GM12878 (cell line): ENCODE results near the gene AGBL4. TPM values are rescaled to one million over a fixed set of nuclear protein-coding genes. Genes with fewer than 3 reads are reported as not detected.

Experiments
- ATAC-seq: fragments of 200-7000 bp; cut with Tn5 transposase; 3 replicates; pipeline ENCODE4 v1.9.1; 2020; ENCODE audit warnings: mild to moderate bottlenecking, moderate library complexity
- BruUV-seq: library from RNA; stranded (reverse); fragments of 400-500 nt; replicated peaks from 2 replicates; lab custom pipeline; 2021; lab: Mats Ljungman, UMichigan
- CTCF ChIA-PET: fragments of 300-600 bp; sonication (Branson Sonifier 250); formaldehyde crosslinking; extraction: SDS; loops from one replicate; lab custom pipeline; 2021; ENCODE audit warnings: inconsistent platforms; lab: Yijun Ruan, JAX
- POLR2A ChIA-PET: fragments of 350-600 bp; formaldehyde crosslinking; extraction: SDS; loops from one replicate; lab custom pipeline; 2021; ENCODE audit warnings: inconsistent platforms; lab: Charles Lee
- RAD21 ChIA-PET: fragments of 300-600 bp; sonication (Branson Sonifier 250); formaldehyde crosslinking; loops from one replicate; lab custom pipeline; 2023; ENCODE audit warnings: antibody characterized with exemption; ENCODE audit not compliant: unreplicated experiment; lab: Charles Lee
- SMC1A ChIA-PET: fragments of 300-600 bp; sonication (Branson Sonifier 250); formaldehyde crosslinking; loops from one replicate; lab custom pipeline; 2023; ENCODE audit not compliant: unreplicated experiment, uncharacterized antibody; lab: Charles Lee
- DNase-seq: peaks from one replicate; pipeline ENCODE4 v3.0.0-alpha.2; 2011; ENCODE audit warnings: low read depth, low spot score
- FAIRE-seq: peaks from 3 replicates; lab custom pipeline; 2011; peaks lifted over from hg19 to GRCh38; lab: Jason Lieb, UNC
- H2AFZ ChIP-seq: 2 replicates; pipeline ENCODE4 v1.6.0; 2011; ENCODE audit warnings: low read depth, low read length, control low read depth; ENCODE audit not compliant: control insufficient read depth
- H3K27ac ChIP-seq: 2 replicates; pipeline ENCODE4 v1.5.1; 2011; ENCODE audit warnings: control low read depth; ENCODE audit not compliant: control insufficient read depth, insufficient read depth
- H3K27me3 ChIP-seq, 2 experiments: replicated peaks in 1 of 2; 2 replicates each; pipeline versions ENCODE4 v1.6.0 to v1.6.1; 2011; ENCODE audit warnings: low read length in 1 of 2; ENCODE audit not compliant: control insufficient read depth in 2 of 2, insufficient read depth in 2 of 2
- H3K36me3 ChIP-seq, 2 experiments: 2 replicates each; pipeline ENCODE4 v1.5.1; 2011; ENCODE audit warnings: low read length in 1 of 2; ENCODE audit not compliant: control insufficient read depth in 2 of 2, insufficient read depth in 2 of 2
- H3K4me1 ChIP-seq: 2 replicates; pipeline ENCODE4 v1.6.1; 2011; ENCODE audit warnings: mild to moderate bottlenecking, low read length, moderate library complexity, mixed read lengths; ENCODE audit not compliant: control insufficient read depth, insufficient read depth
- H3K4me2 ChIP-seq: 2 replicates; pipeline ENCODE4 v1.6.0; 2011; ENCODE audit warnings: control low read depth; ENCODE audit not compliant: control insufficient read depth, insufficient read depth
- H3K4me3 ChIP-seq: fragments of 200-600 bp; sonication (generic); 2 replicates; pipeline ENCODE4 v1.5.1; 2016
- H3K79me2 ChIP-seq: 2 replicates; pipeline ENCODE4 v1.6.0; 2011; ENCODE audit warnings: low read length; ENCODE audit not compliant: control insufficient read depth, insufficient read depth
- H3K9ac ChIP-seq: 2 replicates; pipeline ENCODE4 v1.8.0; 2011; ENCODE audit warnings: low read length, control low read depth, mixed read lengths; ENCODE audit not compliant: control insufficient read depth, insufficient read depth
- H3K9me3 ChIP-seq: replicated peaks from 3 replicates; pipeline ENCODE4 v1.5.1; 2011; ENCODE audit warnings: mild to moderate bottlenecking, low read length; ENCODE audit not compliant: control insufficient read depth, insufficient read depth
- H4K20me1 ChIP-seq: 2 replicates; pipeline ENCODE4 v1.6.0; 2011; ENCODE audit not compliant: control insufficient read depth, insufficient read depth
- CBX5 ChIP-seq: sonication (generic); IDR thresholded peaks from 2 replicates; pipeline ENCODE4 v1.6.1; 2016; ENCODE audit warnings: low read depth, moderate library complexity, mild to moderate bottlenecking, inconsistent platforms
- E4F1 ChIP-seq: fragments of 450-650 bp; IDR thresholded peaks from 2 replicates; pipeline ENCODE4 v1.6.1; 2018; ENCODE audit warnings: borderline replicate concordance, mild to moderate bottlenecking; ENCODE audit not compliant: partially characterized antibody
- HDGF ChIP-seq: fragments of 450-650 bp; IDR thresholded peaks from 2 replicates; pipeline ENCODE4 v1.6.1; 2016; ENCODE audit warnings: antibody characterized with exemption
- PKNOX1 ChIP-seq: fragments of 450-650 bp; IDR thresholded peaks from 2 replicates; pipeline ENCODE4 v1.6.1; 2016; ENCODE audit warnings: mild to moderate bottlenecking
- SIN3A ChIP-seq: IDR thresholded peaks from 2 replicates; pipeline ENCODE4 v1.6.1; 2012; ENCODE audit warnings: low read depth, low read length, improper control_type of control experiment
- TARDBP ChIP-seq: IDR thresholded peaks from 2 replicates; pipeline ENCODE4 v1.6.1; 2016; ENCODE audit warnings: borderline replicate concordance
- TCF7 ChIP-seq: IDR thresholded peaks from 2 replicates; pipeline ENCODE4 v1.6.1; 2014; ENCODE audit warnings: antibody characterized with exemption, borderline replicate concordance
- ZBTB4 ChIP-seq: fragments of 450-650 bp; formaldehyde crosslinking; IDR thresholded peaks from 2 replicates; pipeline ENCODE4 v1.4.0; 2022; ENCODE audit warnings: mild to moderate bottlenecking, moderate library complexity
- ZNF592 ChIP-seq: fragments of 450-650 bp; IDR thresholded peaks from 2 replicates; pipeline ENCODE4 v1.6.1; 2017; ENCODE audit warnings: mild to moderate bottlenecking, moderate library complexity
- ZNF622 ChIP-seq: fragments of 450-650 bp; IDR thresholded peaks from 2 replicates; pipeline ENCODE4 v1.6.1; 2017; ENCODE audit warnings: mild to moderate bottlenecking, inconsistent platforms
- WGBS: methylation state at CpG from one replicate; pipeline ENCODE4 v1.1.6; 2016; ENCODE audit warnings: low lambda C conversion rate; ENCODE audit not compliant: insufficient replicate concordance, insufficient coverage; ENCODE audit errors: missing lambda C conversion rate; 5-methylcytosine and 5-hydroxymethylcytosine counted together
- in situ Hi-C: fragments of 300-500 bp; cut with MboI; formaldehyde crosslinking; loops from 9 replicates; pipeline ENCODE4 v1.14.3; 2018; ENCODE audit warnings: mixed read lengths
- intact Hi-C: fragments of 100-400 bp; cut with micrococcal nuclease; formaldehyde crosslinking; loops from one replicate; pipeline ENCODE4 v1.14.2; 2022; ENCODE audit not compliant: unreplicated experiment
- polyA plus RNA-seq, 11 experiments: library from polyadenylated mRNA; depleted of rRNA in 4 of 11; unstranded in 6 of 11; stranded (reverse) in 5 of 11; fragments of >200 nt; fragmentation: Nextera tagmentation in 4 of 11; fragmentation: Illumina TruSeq in 1 of 11; extraction: Ambion mirVana in 4 of 11; extraction: Trizol in 1 of 11; gene quantifications; 1 replicate in 1 of 11; 2 replicates in 10 of 11; pipeline versions ENCODE4 v1.2.1 to v1.2.3, GENCODE V29; 2011 to 2016; ENCODE audit warnings: inconsistent platforms in 2 of 11, missing spikeins in 2 of 11, low read depth in 1 of 11
- total RNA-seq, 4 experiments: library from RNA; depleted of rRNA in 3 of 4; stranded (reverse); fragments of >200 nt in 3 of 4; fragmentation: Illumina TruSeq in 1 of 4; extraction: Trizol in 1 of 4; gene quantifications; 2 replicates each; pipeline versions ENCODE4 v1.2.1 to v1.2.3, GENCODE V29; 2013 to 2021

AGBL4 gene
- total and polyA plus RNA-seq, 10 of the 15 experiments (the other 5 are each of a cell fraction or from before 2014, with no cell fraction given) = 0.31 TPM; not detected in 9

- Histone ChIP-seq H3K9ac (no peak overlapping the region), H3K36me3 (no peaks in the 10 kb centered on the region), H3K27me3 (no peaks in the 10 kb centered on the region), H3K4me1 (no peaks in the 10 kb centered on the region), H3K79me2 (no peaks in the 10 kb centered on the region), H2AFZ (no peak overlapping the region), H3K27ac (no peak overlapping the region), H4K20me1 (no peaks in the 10 kb centered on the region), H3K4me2 (no peak overlapping the region), H3K9me3 (no peaks in the 10 kb centered on the region), H3K4me3 (no peak overlapping the region)
- intact Hi-C loops (no loop called here), in situ Hi-C loops (no loop called here)
- DNase-seq (no peak), ATAC-seq (no peak), FAIRE-seq (no peak)
- ChIA-PET POLR2A (no interaction called here), RAD21 (no interaction called here), CTCF (no interaction called here), SMC1A (no interaction called here)
- TF ChIP-seq TCF7 = no peak
- no peak for TF ChIP-seq TARDBP
- TF ChIP-seq ZBTB4 (CRISPR knock-in tag) = no peak
- TF ChIP-seq CBX5 = no peak
- TF ChIP-seq HDGF = no peak
- no peak for TF ChIP-seq E4F1
- no peak for TF ChIP-seq ZNF622
- no peak for TF ChIP-seq ZNF592
- no peak for TF ChIP-seq PKNOX1
- no peak for TF ChIP-seq SIN3A
- WGBS = 0% methylated on average over 2 of the region's 2 CpGs
- BruUV-seq = no TSS peak
Measured at GRCh38 chr1:48978413-48978812, 1045.3 kb downstream of the AGBL4 start.
